Fibroblast of mammary gland (primary cell): ENCODE results near the gene ANKRD40.

Experiments
- DNase-seq: peaks from one replicate; pipeline ENCODE4 v3.0.0-alpha.2; 2010; ENCODE audit warnings: low read depth
- H3K4me3 ChIP-seq: 2 replicates; pipeline ENCODE4 v1.5.1; 2011; ENCODE audit warnings: low read depth, mild to moderate bottlenecking, low read length, moderate library complexity; ENCODE audit not compliant: control insufficient read depth
- CTCF ChIP-seq: conservative IDR thresholded peaks from 2 replicates; pipeline ENCODE4 v1.5.1; 2011; ENCODE audit warnings: low read depth, low read length, inconsistent platforms; ENCODE audit not compliant: control insufficient read depth, insufficient read depth

Gene ANKRD40

GRCh38 chr17:50721194-50722010, 13.7 kb upstream of the ANKRD40 start:
- peak overlapping the region; percentile 91 for H3K4me3 ChIP-seq
- DNase-seq, result peak; percentile 33
- TF ChIP-seq CTCF, result no peak

DNA sequence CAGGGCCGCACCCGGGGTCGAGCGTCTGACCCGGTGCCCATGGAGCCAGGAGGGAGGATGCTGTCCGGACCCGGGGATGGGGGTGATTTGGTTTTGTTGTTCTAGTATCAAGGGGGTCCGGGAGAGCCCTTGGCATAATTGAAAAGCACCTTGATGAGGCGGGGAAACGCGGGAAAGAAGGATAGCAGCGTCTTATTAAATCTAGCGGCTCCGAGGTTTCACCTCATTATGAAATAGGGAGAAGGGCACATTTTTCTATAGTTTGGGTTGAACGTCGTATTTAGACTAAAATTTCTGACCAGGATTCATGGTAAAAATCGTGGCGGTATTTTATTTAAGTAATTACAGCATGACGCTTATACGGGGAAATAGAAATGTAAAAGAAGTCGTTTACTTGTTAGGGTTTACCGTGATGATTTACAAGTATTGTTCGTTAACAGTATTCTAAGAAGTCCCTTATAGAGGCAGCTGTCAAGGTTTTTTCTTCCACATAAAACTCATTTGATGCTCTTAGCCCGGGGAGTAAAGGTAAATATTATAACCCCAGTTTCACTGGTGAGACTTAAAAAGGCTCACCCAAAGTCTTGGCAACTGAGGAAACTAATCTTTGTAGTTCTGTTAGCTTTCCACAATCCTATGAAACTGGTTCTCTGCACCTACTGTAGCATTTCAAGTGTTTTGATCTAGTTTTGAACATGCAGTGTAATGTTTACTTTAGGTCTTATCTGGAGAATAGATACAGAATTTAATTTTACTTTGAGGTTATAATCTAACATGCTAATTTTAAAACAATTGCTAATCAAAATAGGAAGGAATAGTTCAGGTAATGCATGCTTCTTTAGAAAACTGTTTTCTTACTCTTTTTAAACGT, 12.4 kb upstream of the ANKRD40 start:
- H3K4me3 ChIP-seq, result peak overlapping the region; percentile 91
- no peak for TF ChIP-seq CTCF
- DNase-seq, result no peak

DNA sequence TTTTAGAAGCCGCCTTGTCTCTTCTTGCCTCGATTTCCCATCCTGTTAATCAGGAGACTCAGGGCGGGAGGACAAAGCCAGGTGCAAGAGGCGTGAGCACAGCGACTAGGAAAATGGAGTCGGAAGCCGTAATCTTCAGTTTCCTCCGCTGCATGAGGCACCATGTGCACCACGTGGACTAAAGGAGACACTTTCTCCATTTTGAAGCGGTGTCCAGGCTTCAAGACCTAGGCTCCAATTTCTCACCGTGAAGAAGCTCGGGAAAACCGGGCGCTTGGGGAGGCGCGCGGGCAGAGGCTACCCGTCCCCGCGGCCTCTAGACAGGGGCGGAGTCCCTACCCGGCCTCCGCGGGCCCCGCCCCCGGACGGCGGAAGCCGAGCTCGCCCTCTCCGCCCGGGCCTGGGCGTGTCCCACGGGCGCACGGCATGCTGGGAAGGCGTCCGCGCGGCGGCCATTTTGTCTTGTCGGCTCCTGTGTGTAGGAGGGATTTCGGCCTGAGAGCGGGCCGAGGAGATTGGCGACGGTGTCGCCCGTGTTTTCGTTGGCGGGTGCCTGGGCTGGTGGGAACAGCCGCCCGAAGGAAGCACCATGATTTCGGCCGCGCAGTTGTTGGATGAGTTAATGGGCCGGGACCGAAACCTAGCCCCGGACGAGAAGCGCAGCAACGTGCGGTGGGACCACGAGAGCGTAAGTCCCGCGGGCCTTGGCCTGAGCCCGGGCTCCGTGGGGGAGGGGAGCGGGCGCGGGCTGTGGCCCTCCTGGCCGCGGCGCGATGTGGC, 11.6 kb upstream of the ANKRD40 start, which contains the start of gene LUC7L3:
Gene LUC7L3, plus strand, starts transcription at position 460 of the 780 bp plus-strand sequence. Its CDS starts 130 bp downstream, at position 590.
- no peak for TF ChIP-seq CTCF
- H3K4me3 ChIP-seq, result peak within 1 kb of the TSS; percentile 91
- peak; percentile 90 for DNase-seq

GRCh38 chr17:50715471-50715870, 7.8 kb upstream of the ANKRD40 start:
- H3K4me3 ChIP-seq, result no peak overlapping the region
- TF ChIP-seq CTCF, result no peak
- DNase-seq, result no peak

- no peak for DNase-seq
- H3K4me3 ChIP-seq, result no peak overlapping the region
- no peak for TF ChIP-seq CTCF
Measured at GRCh38 chr17:50712641-50713040, 4.9 kb upstream of the ANKRD40 start.

GRCh38 chr17:50710650-50711049, 2.9 kb upstream of the ANKRD40 start:
- no peak for DNase-seq
- no peak for TF ChIP-seq CTCF
- H3K4me3 ChIP-seq, result no peak overlapping the region
